Right atrium auricular region (tissue), 2 donors: ENCODE data around the gene EPHA4. TPM values are rescaled to one million over a fixed set of nuclear protein-coding genes. Genes with fewer than 3 reads are reported as not detected.

Experiments used
- DNase-seq: peaks from one replicate; pipeline ENCODE4 v3.0.0-alpha.2; 2019; ENCODE audit warnings: low spot score
- H3K27ac ChIP-seq, 2 donors: fragments of 200-600 bp; sonication (generic); 1 replicate in 1 of 2; 2 replicates in 1 of 2; pipeline ENCODE4 v1.5.1; 2016 to 2019
- H3K27me3 ChIP-seq, 2 donors: fragments of 200-600 bp; sonication (generic); one replicate each; pipeline versions ENCODE4 v1.5.1 to v1.6.0; 2017 to 2019
- H3K36me3 ChIP-seq: fragments of 200-600 bp; sonication (generic); one replicate; pipeline ENCODE4 v1.5.1; 2016
- H3K4me1 ChIP-seq, 2 donors: fragments of 200-600 bp; sonication (generic); one replicate each; pipeline versions ENCODE4 v1.5.1 to v1.6.0; 2017 to 2019
- H3K4me3 ChIP-seq, 2 donors: fragments of 200-600 bp; sonication (generic); 1 replicate in 1 of 2; 2 replicates in 1 of 2; pipeline ENCODE4 v1.5.1; 2017 to 2019; ENCODE audit warnings: mild to moderate bottlenecking in 1 of 2, moderate library complexity in 1 of 2
- H3K9me3 ChIP-seq, 2 donors: fragments of 200-600 bp; sonication (generic); one replicate each; pipeline ENCODE4 v1.5.1; 2019
- total RNA-seq, 2 donors: library from RNA; depleted of rRNA; stranded (reverse); fragments of >200 nt; gene quantifications; one replicate each; pipeline ENCODE4 v1.1.0, GENCODE V29; 2016
- TF ChIP-seq, protein P1 (sequence below), 2 donors: fragments of 200-600 bp; sonication (generic); IDR thresholded peaks; one replicate each; pipeline ENCODE4 v1.5.1; 2019; ENCODE audit warnings: antibody characterized with exemption in 2 of 2

The EPHA4 gene
- total RNA-seq, 2 donors from 2014 or later, result 74.2 to 107 TPM

DNA sequence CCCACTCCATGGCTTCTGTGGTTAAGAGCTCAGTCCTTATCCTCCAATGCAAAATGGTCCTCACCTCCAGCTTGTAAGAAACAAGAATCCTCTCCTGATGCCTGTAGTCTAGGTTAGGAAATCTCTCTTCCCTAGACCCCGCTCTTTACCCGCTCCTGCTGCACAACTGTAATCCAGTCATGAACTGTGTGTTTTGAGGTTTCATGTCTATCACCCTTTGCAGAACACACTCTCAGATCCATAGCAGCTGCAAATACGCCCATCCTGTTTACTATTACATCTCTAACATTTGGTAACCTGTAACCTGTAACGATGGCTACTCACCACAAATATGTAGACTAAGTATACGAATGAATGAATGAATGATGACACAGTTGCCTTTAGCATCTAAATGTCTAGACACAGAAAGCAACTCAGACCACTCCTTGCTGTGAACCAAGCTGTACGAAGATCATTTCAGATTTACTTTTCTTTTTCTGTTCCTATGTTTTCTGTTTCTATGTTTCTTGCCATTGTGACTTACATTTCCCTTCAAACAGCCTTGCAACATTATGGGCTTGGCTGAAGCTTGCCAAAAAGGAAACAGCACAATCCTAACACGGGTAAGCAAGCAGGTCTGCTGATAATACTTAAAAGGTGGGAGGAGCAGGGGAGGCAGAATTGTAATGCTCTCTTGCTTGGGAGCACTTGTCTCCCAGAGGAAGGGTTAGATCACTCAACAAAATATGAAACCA is 53.7 kb downstream of the EPHA4 start:
- no peak overlapping the region for H3K4me3 ChIP-seq
- TF ChIP-seq, protein P1, sequence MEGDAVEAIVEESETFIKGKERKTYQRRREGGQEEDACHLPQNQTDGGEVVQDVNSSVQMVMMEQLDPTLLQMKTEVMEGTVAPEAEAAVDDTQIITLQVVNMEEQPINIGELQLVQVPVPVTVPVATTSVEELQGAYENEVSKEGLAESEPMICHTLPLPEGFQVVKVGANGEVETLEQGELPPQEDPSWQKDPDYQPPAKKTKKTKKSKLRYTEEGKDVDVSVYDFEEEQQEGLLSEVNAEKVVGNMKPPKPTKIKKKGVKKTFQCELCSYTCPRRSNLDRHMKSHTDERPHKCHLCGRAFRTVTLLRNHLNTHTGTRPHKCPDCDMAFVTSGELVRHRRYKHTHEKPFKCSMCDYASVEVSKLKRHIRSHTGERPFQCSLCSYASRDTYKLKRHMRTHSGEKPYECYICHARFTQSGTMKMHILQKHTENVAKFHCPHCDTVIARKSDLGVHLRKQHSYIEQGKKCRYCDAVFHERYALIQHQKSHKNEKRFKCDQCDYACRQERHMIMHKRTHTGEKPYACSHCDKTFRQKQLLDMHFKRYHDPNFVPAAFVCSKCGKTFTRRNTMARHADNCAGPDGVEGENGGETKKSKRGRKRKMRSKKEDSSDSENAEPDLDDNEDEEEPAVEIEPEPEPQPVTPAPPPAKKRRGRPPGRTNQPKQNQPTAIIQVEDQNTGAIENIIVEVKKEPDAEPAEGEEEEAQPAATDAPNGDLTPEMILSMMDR (IDR thresholded peaks at IDR 0.05), result no peak
- H3K27me3 ChIP-seq, result no peaks in the 10 kb centered on the region
- no peaks in the 10 kb centered on the region for H3K9me3 ChIP-seq
- DNase-seq, result no peak
- peaks cover 0 to 66% of the 10 kb centered on the region in 2 donors for H3K4me1 ChIP-seq
- peak overlapping the region in 1 of 2 donors; percentile 72 for H3K27ac ChIP-seq
- no peaks in the 10 kb centered on the region for H3K36me3 ChIP-seq

- Histone ChIP-seq H3K4me3 (no peak overlapping the region), H3K27ac (peak overlapping the region in 1 of 2 donors; percentile 72)
Measured at GRCh38 chr2:221517696-221518151, 54.4 kb downstream of the EPHA4 start.

GRCh38 chr2:221517146-221517695 is 54.9 kb downstream of the EPHA4 start:
- H3K27me3 ChIP-seq, result no peaks in the 10 kb centered on the region
- H3K9me3 ChIP-seq, result no peaks in the 10 kb centered on the region
- H3K4me3 ChIP-seq, result no peak overlapping the region
- H3K4me1 ChIP-seq, result peaks cover 0 to 66% of the 10 kb centered on the region in 2 donors
- DNase-seq, result no peak
- H3K36me3 ChIP-seq, result no peaks in the 10 kb centered on the region
- H3K27ac ChIP-seq, result peak overlapping the region in 1 of 2 donors; percentile 72
- TF ChIP-seq, protein P1 (IDR thresholded peaks at IDR 0.05), result no peak

More at GRCh38 chr2:221517696-221518151, 54.4 kb downstream of the EPHA4 start:
- no peaks in the 10 kb centered on the region for H3K36me3 ChIP-seq
- peaks cover 0 to 66% of the 10 kb centered on the region in 2 donors for H3K4me1 ChIP-seq
- TF ChIP-seq, protein P1 (IDR thresholded peaks at IDR 0.05), result no peak
- H3K27me3 ChIP-seq, result no peaks in the 10 kb centered on the region
- peak; percentile 71 for DNase-seq
- no peaks in the 10 kb centered on the region for H3K9me3 ChIP-seq

- TF ChIP-seq, protein P1 (IDR thresholded peaks at IDR 0.05), result no peak
- Histone ChIP-seq H3K9me3 (no peaks in the 10 kb centered on the region), H3K4me3 (no peak overlapping the region), H3K27ac (peak overlapping the region in 1 of 2 donors; percentile 72), H3K36me3 (no peaks in the 10 kb centered on the region), H3K4me1 (peaks cover 0 to 58% of the 10 kb centered on the region in 2 donors), H3K27me3 (no peaks in the 10 kb centered on the region)
- DNase-seq, result no peak
Measured at GRCh38 chr2:221515864-221516263, 56.2 kb downstream of the EPHA4 start.

- Histone ChIP-seq H3K36me3 (no peaks in the 10 kb centered on the region), H3K4me1 (peaks cover 0 to 50% of the 10 kb centered on the region in 2 donors), H3K27me3 (no peaks in the 10 kb centered on the region), H3K9me3 (no peaks in the 10 kb centered on the region), H3K27ac (peak overlapping the region in 1 of 2 donors; percentile 72), H3K4me3 (no peak overlapping the region)
- TF ChIP-seq, protein P1 (IDR thresholded peaks at IDR 0.05), result no peak
- no peak for DNase-seq
Measured at GRCh38 chr2:221514305-221515040, 57.6 kb downstream of the EPHA4 start.
